HepG2 (cell line): ENCODE results near the gene QSOX2. TPM values are rescaled to one million over a fixed set of nuclear protein-coding genes. Genes with fewer than 3 reads are reported as not detected.

ENCODE experiments used
- ATAC-seq: fragments of 200-7000 bp; cut with Tn5 transposase; 3 replicates; pipeline ENCODE4 v1.9.1; 2020; ENCODE audit warnings: mild to moderate bottlenecking, moderate library complexity
- BruUV-seq: library from RNA; stranded (reverse); fragments of 400-500 nt; replicated peaks from 2 replicates; lab custom pipeline; 2021; lab: Mats Ljungman, UMichigan
- CTCF ChIA-PET: fragments of 300-600 bp; formaldehyde crosslinking; extraction: SDS; loops from one replicate; lab custom pipeline; 2021; ENCODE audit warnings: low total read pairs, inconsistent platforms, low intra/inter-chr PET ratio; lab: Yijun Ruan, JAX
- POLR2A ChIA-PET: fragments of 350-600 bp; sonication (Branson Sonifier 250); formaldehyde crosslinking; loops from one replicate; lab custom pipeline; 2020; ENCODE audit warnings: antibody characterized with exemption, inconsistent platforms; lab: Yijun Ruan, JAX
- DNase-seq: peaks from one replicate; pipeline ENCODE4 v3.0.0-alpha.2; 2015; ENCODE audit warnings: low spot score
- FAIRE-seq: peaks from 3 replicates; lab custom pipeline; 2011; peaks lifted over from hg19 to GRCh38; lab: Jason Lieb, UNC
- H2AFZ ChIP-seq: one replicate; pipeline ENCODE4 v1.6.1; 2011; ENCODE audit warnings: low read length, inconsistent platforms
- H3K27ac ChIP-seq: fragments of 300-600 bp; 3 replicates; pipeline ENCODE4 v1.8.0; 2011; ENCODE audit warnings: mixed run types, mild to moderate bottlenecking, mixed read lengths, low read length, inconsistent platforms; ENCODE audit not compliant: insufficient read depth; ENCODE audit errors: extremely low read length
- H3K27me3 ChIP-seq, 2 experiments: fragments of 200-600 bp in 1 of 2; 2 replicates in 1 of 2; 3 replicates in 1 of 2; pipeline versions ENCODE4 v1.6.0 to v1.8.0; 2011; ENCODE audit warnings: low read length in 2 of 2, mild to moderate bottlenecking in 2 of 2, moderate library complexity in 2 of 2, inconsistent platforms in 1 of 2; ENCODE audit not compliant: insufficient read depth in 2 of 2, control insufficient read depth in 1 of 2
- H3K36me3 ChIP-seq, 2 experiments: fragments of 200-600 bp in 1 of 2; replicated peaks in 1 of 2; 2 replicates in 1 of 2; 3 replicates in 1 of 2; pipeline versions ENCODE4 v1.5.1 to v1.8.0; 2011; ENCODE audit warnings: low read length in 2 of 2, inconsistent platforms in 1 of 2; ENCODE audit not compliant: insufficient read depth in 2 of 2, control insufficient read depth in 1 of 2
- H3K4me1 ChIP-seq: 2 replicates; pipeline ENCODE4 v1.5.1; 2012; ENCODE audit warnings: low read length, inconsistent platforms; ENCODE audit not compliant: insufficient read depth
- H3K4me2 ChIP-seq: 2 replicates; pipeline ENCODE4 v1.6.0; 2011; ENCODE audit warnings: low read depth, low read length, inconsistent platforms
- H3K4me3 ChIP-seq, 3 experiments: fragments of 200-600 bp in 1 of 3; sonication (generic), shearing (Covaris generic) in 1 of 3; replicated peaks in 1 of 3; 2 replicates each; pipeline ENCODE4 v1.5.1; 2011 to 2016; ENCODE audit warnings: low read length in 3 of 3, inconsistent platforms in 2 of 3, low read depth in 2 of 3, mild to moderate bottlenecking in 2 of 3, control low read depth in 1 of 3, mixed read lengths in 1 of 3; ENCODE audit not compliant: insufficient read depth in 1 of 3
- H3K79me2 ChIP-seq: one replicate; pipeline ENCODE4 v1.6.1; 2011; ENCODE audit warnings: low read length, inconsistent platforms; ENCODE audit not compliant: insufficient read depth
- H3K9ac ChIP-seq: 2 replicates; pipeline ENCODE4 v1.6.0; 2011; ENCODE audit warnings: mild to moderate bottlenecking, low read depth, low read length, inconsistent platforms; ENCODE audit not compliant: insufficient read depth
- H3K9me3 ChIP-seq: 2 replicates; pipeline ENCODE4 v1.5.1; 2012; ENCODE audit warnings: mild to moderate bottlenecking, low read length
- H4K20me1 ChIP-seq: 2 replicates; pipeline ENCODE4 v1.6.0; 2011; ENCODE audit warnings: inconsistent platforms, mild to moderate bottlenecking, low read length, moderate library complexity; ENCODE audit not compliant: insufficient read depth
- AGO2 ChIP-seq: fragments of 200-400 bp; formaldehyde crosslinking; optimal IDR thresholded peaks from 2 replicates; pipeline ENCODE3; 2017; ENCODE audit warnings: mild to moderate bottlenecking, low read depth, low read length, moderate library complexity
- ETS1 ChIP-seq: sonication (generic); formaldehyde crosslinking; IDR thresholded peaks from 2 replicates; pipeline ENCODE4 v1.4.0; 2020; ENCODE audit warnings: missing genetic modification reagents
- FOXP4 ChIP-seq: sonication (generic); formaldehyde crosslinking; IDR thresholded peaks from 2 replicates; pipeline ENCODE4 v1.4.0; 2020; ENCODE audit warnings: missing genetic modification reagents
- HMGA1 ChIP-seq: sonication (generic); formaldehyde crosslinking; conservative IDR thresholded peaks from 2 replicates; pipeline ENCODE4 v1.4.0; 2020; ENCODE audit warnings: missing genetic modification reagents
- KLF11 ChIP-seq: IDR thresholded peaks from 2 replicates; pipeline ENCODE4 v1.6.1; 2016; ENCODE audit warnings: missing compliant biosample characterization
- KLF13 ChIP-seq: sonication (generic); formaldehyde crosslinking; IDR thresholded peaks from 2 replicates; pipeline ENCODE4 v1.4.0; 2020; ENCODE audit warnings: mild to moderate bottlenecking, missing genetic modification reagents
- NFE2 ChIP-seq: sonication (generic); formaldehyde crosslinking; IDR thresholded peaks from 2 replicates; pipeline ENCODE4 v1.4.0; 2020; ENCODE audit warnings: missing genetic modification reagents
- PRPF4 ChIP-seq: fragments of 200-400 bp; formaldehyde crosslinking; IDR thresholded peaks from 2 replicates; pipeline ENCODE4 v1.6.1; 2016; ENCODE audit warnings: low read length, low read depth; ENCODE audit not compliant: poor library complexity, severe bottlenecking
- PTBP1 ChIP-seq: fragments of 200-400 bp; formaldehyde crosslinking; IDR thresholded peaks from 2 replicates; pipeline ENCODE4 v1.6.1; 2018; ENCODE audit warnings: low read length, low read depth; ENCODE audit not compliant: poor library complexity, severe bottlenecking
- SNRNP70 ChIP-seq: fragments of 200-400 bp; formaldehyde crosslinking; IDR thresholded peaks from 2 replicates; pipeline ENCODE4 v1.6.1; 2017; ENCODE audit warnings: mild to moderate bottlenecking, low read depth, low read length, moderate library complexity
- TFAP4 ChIP-seq: sonication (generic); IDR thresholded peaks from 2 replicates; pipeline ENCODE4 v1.6.1; 2016; ENCODE audit warnings: low read depth, borderline replicate concordance
- TOE1 ChIP-seq: sonication (generic); formaldehyde crosslinking; IDR thresholded peaks from 2 replicates; pipeline ENCODE4 v1.4.0; 2020; ENCODE audit warnings: mild to moderate bottlenecking, missing genetic modification reagents
- TRAFD1 ChIP-seq: sonication (generic); formaldehyde crosslinking; IDR thresholded peaks from 2 replicates; pipeline ENCODE4 v1.5.1; 2020; ENCODE audit warnings: missing genetic modification reagents, mild to moderate bottlenecking, borderline replicate concordance
- WIZ ChIP-seq: sonication (generic); formaldehyde crosslinking; IDR thresholded peaks from 2 replicates; pipeline ENCODE4 v1.5.1; 2020; ENCODE audit warnings: mild to moderate bottlenecking, missing genetic modification reagents
- ZNF513 ChIP-seq: sonication (generic); formaldehyde crosslinking; conservative IDR thresholded peaks from 2 replicates; pipeline ENCODE4 v1.5.0; 2020; ENCODE audit warnings: missing genetic modification reagents
- ZNF562 ChIP-seq: sonication (generic); formaldehyde crosslinking; IDR thresholded peaks from 2 replicates; pipeline ENCODE4 v1.8.0; 2022; ENCODE audit warnings: missing genetic modification reagents, borderline replicate concordance
- WGBS: methylation state at CpG from one replicate; pipeline ENCODE4 v1.1.6; 2017; ENCODE audit warnings: low lambda C conversion rate; 5-methylcytosine and 5-hydroxymethylcytosine counted together
- in situ Hi-C: cut with HindIII; loops from 2 replicates; pipeline ENCODE4 v1.10.0; 2017; ENCODE audit warnings: low pct_unique_long_range_greater_than_20kb; ENCODE audit not compliant: extremely low pct_ligation_motif_present
- intact Hi-C: fragments of 100-400 bp; cut with micrococcal nuclease; formaldehyde crosslinking; loops from one replicate; pipeline ENCODE4 v1.10.0; 2022; ENCODE audit not compliant: unreplicated experiment
- polyA plus RNA-seq, 8 experiments: library from polyadenylated mRNA; depleted of rRNA in 3 of 8; stranded (reverse) in 7 of 8; unstranded in 1 of 8; fragments of >200 nt; fragmentation: Illumina TruSeq in 4 of 8; extraction: Trizol in 4 of 8; gene quantifications; 2 replicates each; pipeline versions ENCODE4 v1.2.1 to v1.2.3, GENCODE V29; 2011 to 2016; ENCODE audit warnings: low read depth in 4 of 8, missing spikeins in 1 of 8, mixed read lengths in 1 of 8; ENCODE audit not compliant: insufficient read depth in 1 of 8
- total RNA-seq, 5 experiments: library from RNA; depleted of rRNA; stranded (reverse); fragments of >200 nt; fragmentation: Illumina TruSeq; extraction: Trizol; gene quantifications; 2 replicates each; pipeline ENCODE4 v1.2.3, GENCODE V29; 2016; ENCODE audit warnings: low read depth in 1 of 5

QSOX2 gene
- total and polyA plus RNA-seq, 2 of the 13 experiments (the other 11 are each of a cell fraction or from before 2014, with no cell fraction given): 27.1 to 42.1 TPM

GRCh38 chr9:136187683-136188586 lies 57.7 kb downstream of the QSOX2 start:
- ChIA-PET POLR2A (no interaction called here), CTCF (no interaction called here)

More at GRCh38 chr9:136187683-136188586, 57.7 kb downstream of the QSOX2 start:
- Histone ChIP-seq H3K4me2 (no peak overlapping the region), H3K27me3 (peaks cover 9 to 66% of the 10 kb centered on the region in 2 experiments; a peak in 4 of 5 replicates), H3K9ac (no peak overlapping the region), H2AFZ (no peak overlapping the region), H3K79me2 (no peaks in the 10 kb centered on the region), H3K36me3 (no peaks in the 10 kb centered on the region), H3K9me3 (no peaks in the 10 kb centered on the region), H3K4me1 (no peaks in the 10 kb centered on the region), H3K27ac (no peak overlapping the region), H4K20me1 (no peaks in the 10 kb centered on the region), H3K4me3 (no peak overlapping the region)
- TF ChIP-seq PRPF4 (no peak), HMGA1 (CRISPR knock-in tag) (no peak), FOXP4 (CRISPR knock-in tag) (no peak), TOE1 (CRISPR knock-in tag) (no peak), AGO2 (no peak), ZNF562 (CRISPR knock-in tag) (no peak), WIZ (no peak), ZNF513 (CRISPR knock-in tag) (no peak), NFE2 (CRISPR knock-in tag) (no peak), PTBP1 (no peak), TFAP4 (no peak), SNRNP70 (no peak), KLF11 (no peak), ETS1 (no peak), TRAFD1 (CRISPR knock-in tag) (no peak), KLF13 (no peak)
- DNase-seq (no peak), ATAC-seq (no peak), FAIRE-seq (no peak)
- in situ Hi-C loops: no loop called here
- WGBS: 32% methylated on average over 21 of the region's 25 CpGs
- BruUV-seq: no TSS peak
- intact Hi-C loops: no loop called here
